GM12878 (cell line): Measurements from ENCODE around the gene AMPD2. TPM values are rescaled to one million over a fixed set of nuclear protein-coding genes. Genes with fewer than 3 reads are reported as not detected.
A peak's percentile ranks its signal among the peaks of the same experiment; 100 is the strongest.

Experiments used
- ATAC-seq: fragments of 200-7000 bp; cut with Tn5 transposase; 3 replicates; pipeline ENCODE4 v1.9.1; 2020; ENCODE audit warnings: mild to moderate bottlenecking, moderate library complexity
- BruUV-seq: library from RNA; stranded (reverse); fragments of 400-500 nt; replicated peaks from 2 replicates; lab custom pipeline; 2021; lab: Mats Ljungman, UMichigan
- CTCF ChIA-PET: fragments of 300-600 bp; sonication (Branson Sonifier 250); formaldehyde crosslinking; extraction: SDS; loops from one replicate; lab custom pipeline; 2021; ENCODE audit warnings: inconsistent platforms; lab: Yijun Ruan, JAX
- POLR2A ChIA-PET: fragments of 350-600 bp; formaldehyde crosslinking; extraction: SDS; loops from one replicate; lab custom pipeline; 2021; ENCODE audit warnings: inconsistent platforms; lab: Charles Lee
- RAD21 ChIA-PET: fragments of 300-600 bp; sonication (Branson Sonifier 250); formaldehyde crosslinking; loops from one replicate; lab custom pipeline; 2023; ENCODE audit warnings: antibody characterized with exemption; ENCODE audit not compliant: unreplicated experiment; lab: Charles Lee
- SMC1A ChIA-PET: fragments of 300-600 bp; sonication (Branson Sonifier 250); formaldehyde crosslinking; loops from one replicate; lab custom pipeline; 2023; ENCODE audit not compliant: unreplicated experiment, uncharacterized antibody; lab: Charles Lee
- DNase-seq: peaks from one replicate; pipeline ENCODE4 v3.0.0-alpha.2; 2011; ENCODE audit warnings: low read depth, low spot score
- FAIRE-seq: peaks from 3 replicates; lab custom pipeline; 2011; peaks lifted over from hg19 to GRCh38; lab: Jason Lieb, UNC
- H2AFZ ChIP-seq: 2 replicates; pipeline ENCODE4 v1.6.0; 2011; ENCODE audit warnings: low read depth, low read length, control low read depth; ENCODE audit not compliant: control insufficient read depth
- H3K27ac ChIP-seq: 2 replicates; pipeline ENCODE4 v1.5.1; 2011; ENCODE audit warnings: control low read depth; ENCODE audit not compliant: control insufficient read depth, insufficient read depth
- H3K27me3 ChIP-seq, 2 experiments: replicated peaks in 1 of 2; 2 replicates each; pipeline versions ENCODE4 v1.6.0 to v1.6.1; 2011; ENCODE audit warnings: low read length in 1 of 2; ENCODE audit not compliant: control insufficient read depth in 2 of 2, insufficient read depth in 2 of 2
- H3K36me3 ChIP-seq, 2 experiments: 2 replicates each; pipeline ENCODE4 v1.5.1; 2011; ENCODE audit warnings: low read length in 1 of 2; ENCODE audit not compliant: control insufficient read depth in 2 of 2, insufficient read depth in 2 of 2
- H3K4me1 ChIP-seq: 2 replicates; pipeline ENCODE4 v1.6.1; 2011; ENCODE audit warnings: mild to moderate bottlenecking, low read length, moderate library complexity, mixed read lengths; ENCODE audit not compliant: control insufficient read depth, insufficient read depth
- H3K4me2 ChIP-seq: 2 replicates; pipeline ENCODE4 v1.6.0; 2011; ENCODE audit warnings: control low read depth; ENCODE audit not compliant: control insufficient read depth, insufficient read depth
- H3K4me3 ChIP-seq: fragments of 200-600 bp; sonication (generic); 2 replicates; pipeline ENCODE4 v1.5.1; 2016
- H3K79me2 ChIP-seq: 2 replicates; pipeline ENCODE4 v1.6.0; 2011; ENCODE audit warnings: low read length; ENCODE audit not compliant: control insufficient read depth, insufficient read depth
- H3K9ac ChIP-seq: 2 replicates; pipeline ENCODE4 v1.8.0; 2011; ENCODE audit warnings: low read length, control low read depth, mixed read lengths; ENCODE audit not compliant: control insufficient read depth, insufficient read depth
- H3K9me3 ChIP-seq: replicated peaks from 3 replicates; pipeline ENCODE4 v1.5.1; 2011; ENCODE audit warnings: mild to moderate bottlenecking, low read length; ENCODE audit not compliant: control insufficient read depth, insufficient read depth
- H4K20me1 ChIP-seq: 2 replicates; pipeline ENCODE4 v1.6.0; 2011; ENCODE audit not compliant: control insufficient read depth, insufficient read depth
- BRCA1 ChIP-seq: IDR thresholded peaks from 2 replicates; pipeline ENCODE4 v1.6.1; 2011; ENCODE audit warnings: low read depth, low read length, improper control_type of control experiment
- CBX5 ChIP-seq: sonication (generic); IDR thresholded peaks from 2 replicates; pipeline ENCODE4 v1.6.1; 2016; ENCODE audit warnings: low read depth, moderate library complexity, mild to moderate bottlenecking, inconsistent platforms
- GABPA ChIP-seq: IDR thresholded peaks from 2 replicates; pipeline ENCODE4 v1.6.1; 2014; ENCODE audit warnings: antibody characterized with exemption, low read depth, mild to moderate bottlenecking, inconsistent platforms
- HDGF ChIP-seq: fragments of 450-650 bp; IDR thresholded peaks from 2 replicates; pipeline ENCODE4 v1.6.1; 2016; ENCODE audit warnings: antibody characterized with exemption
- IKZF2 ChIP-seq, 2 experiments: fragments of 450-650 bp; IDR thresholded peaks; 2 replicates each; pipeline ENCODE4 v1.6.1; 2017; ENCODE audit warnings: mild to moderate bottlenecking in 2 of 2, moderate library complexity in 2 of 2
- KAT2A ChIP-seq: conservative IDR thresholded peaks from 2 replicates; pipeline ENCODE4 v1.6.1; 2011; ENCODE audit warnings: low read depth, low read length; ENCODE audit not compliant: control insufficient read depth
- MLLT1 ChIP-seq: fragments of 450-650 bp; IDR thresholded peaks from 2 replicates; pipeline ENCODE4 v1.6.1; 2016; ENCODE audit warnings: mild to moderate bottlenecking
- MTA2 ChIP-seq: fragments of 450-650 bp; IDR thresholded peaks from 2 replicates; pipeline ENCODE4 v1.6.1; 2016; ENCODE audit warnings: low read depth, mild to moderate bottlenecking, moderate library complexity
- POU2F2 ChIP-seq: IDR thresholded peaks from 3 replicates; pipeline ENCODE4 v1.6.1; 2011; ENCODE audit warnings: low read depth, mild to moderate bottlenecking, low read length, borderline replicate concordance
- RELA ChIP-seq: fragments of 450-650 bp; IDR thresholded peaks from 2 replicates; pipeline ENCODE4 v1.8.0; 2014; ENCODE audit warnings: borderline replicate concordance; ENCODE audit not compliant: partially characterized antibody
- SIN3A ChIP-seq: IDR thresholded peaks from 2 replicates; pipeline ENCODE4 v1.6.1; 2012; ENCODE audit warnings: low read depth, low read length, improper control_type of control experiment
- SPI1 ChIP-seq: IDR thresholded peaks from 2 replicates; pipeline ENCODE4 v1.6.1; 2011; ENCODE audit warnings: low read depth, mild to moderate bottlenecking, low read length, moderate library complexity, borderline replicate concordance; ENCODE audit not compliant: insufficient read depth
- SREBF2 ChIP-seq: IDR thresholded peaks from 2 replicates; pipeline ENCODE4 v1.6.1; 2012; ENCODE audit warnings: mild to moderate bottlenecking, low read length
- SRF ChIP-seq, 2 experiments: IDR thresholded peaks; 2 replicates each; pipeline ENCODE4 v1.6.1; 2011; ENCODE audit warnings: low read depth in 2 of 2, low read length in 2 of 2, mild to moderate bottlenecking in 1 of 2, moderate library complexity in 1 of 2
- YY1 ChIP-seq: IDR thresholded peaks from 2 replicates; pipeline ENCODE4 v1.6.1; 2011; ENCODE audit warnings: low read depth, mild to moderate bottlenecking, low read length
- ZBED1 ChIP-seq: IDR thresholded peaks from 2 replicates; pipeline ENCODE4 v1.6.1; 2016; ENCODE audit warnings: borderline replicate concordance
- ZBTB11 ChIP-seq: fragments of 450-650 bp; formaldehyde crosslinking; IDR thresholded peaks from 2 replicates; pipeline ENCODE4 v1.5.0; 2022; ENCODE audit warnings: mild to moderate bottlenecking, missing genetic modification characterization
- ZBTB33 ChIP-seq: fragments of 450-650 bp; IDR thresholded peaks from 2 replicates; pipeline ENCODE4 v1.6.1; 2017; ENCODE audit warnings: mild to moderate bottlenecking
- WGBS: methylation state at CpG from one replicate; pipeline ENCODE4 v1.1.6; 2016; ENCODE audit warnings: low lambda C conversion rate; ENCODE audit not compliant: insufficient replicate concordance, insufficient coverage; ENCODE audit errors: missing lambda C conversion rate; 5-methylcytosine and 5-hydroxymethylcytosine counted together
- in situ Hi-C: fragments of 300-500 bp; cut with MboI; formaldehyde crosslinking; loops from 9 replicates; pipeline ENCODE4 v1.14.3; 2018; ENCODE audit warnings: mixed read lengths
- intact Hi-C: fragments of 100-400 bp; cut with micrococcal nuclease; formaldehyde crosslinking; loops from one replicate; pipeline ENCODE4 v1.14.2; 2022; ENCODE audit not compliant: unreplicated experiment
- polyA plus RNA-seq, 11 experiments: library from polyadenylated mRNA; depleted of rRNA in 4 of 11; unstranded in 6 of 11; stranded (reverse) in 5 of 11; fragments of >200 nt; fragmentation: Nextera tagmentation in 4 of 11; fragmentation: Illumina TruSeq in 1 of 11; extraction: Ambion mirVana in 4 of 11; extraction: Trizol in 1 of 11; gene quantifications; 1 replicate in 1 of 11; 2 replicates in 10 of 11; pipeline versions ENCODE4 v1.2.1 to v1.2.3, GENCODE V29; 2011 to 2016; ENCODE audit warnings: inconsistent platforms in 2 of 11, missing spikeins in 2 of 11, low read depth in 1 of 11
- total RNA-seq, 4 experiments: library from RNA; depleted of rRNA in 3 of 4; stranded (reverse); fragments of >200 nt in 3 of 4; fragmentation: Illumina TruSeq in 1 of 4; extraction: Trizol in 1 of 4; gene quantifications; 2 replicates each; pipeline versions ENCODE4 v1.2.1 to v1.2.3, GENCODE V29; 2013 to 2021

The AMPD2 gene
- total and polyA plus RNA-seq, 10 of the 15 experiments (the other 5 are each of a cell fraction or from before 2014, with no cell fraction given): 2.0 to 75.9 (median 31.3) TPM

- Histone ChIP-seq H3K79me2 (peaks cover 12% of the 10 kb centered on the region), H3K4me2 (no peak overlapping the region; the same call in 1 of the 2 replicates), H3K4me3 (no peak overlapping the region), H2AFZ (peak overlapping the region; percentile 57), H3K9me3 (no peaks in the 10 kb centered on the region), H3K27me3 (no peaks in the 10 kb centered on the region), H3K9ac (no peak overlapping the region), H3K36me3 (no peaks in the 10 kb centered on the region), H3K4me1 (peaks cover 12% of the 10 kb centered on the region; the same call in 1 of the 2 replicates), H4K20me1 (no peaks in the 10 kb centered on the region), H3K27ac (peak overlapping the region; percentile 46)
- DNase-seq (no peak), ATAC-seq (no peak), FAIRE-seq (no peak)
- SMC1A ChIA-PET: interaction anchor here (1.6 to 2.7 kb wide), 3 partner anchors 15 to 67 kb away, joined by 3 to 11 read pairs (median 10); partner anchors contain the start of gene GNAI3
- CTCF ChIA-PET: interaction anchor here (0.6 to 5.0 kb wide), 5 partner anchors 15 to 414 kb away, joined by 3 to 20 read pairs (median 10); partner anchors contain the start of gene GNAI3
- in situ Hi-C loops: no loop called here
- no TSS peak for BruUV-seq
- RAD21 ChIA-PET: interaction anchor here (0.9 to 2.0 kb wide), 3 partner anchors 18 to 70 kb away, joined by 3 to 10 read pairs (median 4); no protein-coding TSS in a partner anchor
- POLR2A ChIA-PET: interaction anchor here (1.6 to 2.4 kb wide), 2 partner anchors 67 to 69 kb away, joined by 6 to 17 read pairs; partner anchors contain the start of gene GNAI3
- WGBS: 2% methylated on average over 3 of the region's 3 CpGs
- intact Hi-C loops: no loop called here
- TF ChIP-seq ZBED1: no peak
- no peak for TF ChIP-seq RELA
- peak; percentile 42 to 57; a peak in 2 of 4 replicates for TF ChIP-seq IKZF2 (IDR thresholded peaks at IDR 0.05)
- peak; percentile 63; the same call in 1 of the 2 replicates for TF ChIP-seq SPI1
- no peak for TF ChIP-seq ZBTB11 (CRISPR knock-in tag)
- TF ChIP-seq SIN3A: no peak
- no peak for TF ChIP-seq SREBF2
- TF ChIP-seq POU2F2: 0 out of 3 replicates have a peak, but pooled peaks have one; percentile 21
- no peak for TF ChIP-seq YY1
- TF ChIP-seq CBX5: no peak
- TF ChIP-seq SRF (IDR thresholded peaks at IDR 0.05; ENCODE audit: low read depth in 2 of 2, low read length in 2 of 2): no peak
- TF ChIP-seq HDGF: no peak
- no peak for TF ChIP-seq MTA2
- TF ChIP-seq KAT2A: no peak
- peak; percentile 31; the same call in 1 of the 2 replicates for TF ChIP-seq GABPA
- TF ChIP-seq MLLT1: no peak
- TF ChIP-seq BRCA1: no peak
- TF ChIP-seq ZBTB33: no peak
These were observed 3.8 kb upstream of the AMPD2 start for GRCh38 chr1:109615879-109616278.
